ENCODE data around the gene FIG4.

DNA sequence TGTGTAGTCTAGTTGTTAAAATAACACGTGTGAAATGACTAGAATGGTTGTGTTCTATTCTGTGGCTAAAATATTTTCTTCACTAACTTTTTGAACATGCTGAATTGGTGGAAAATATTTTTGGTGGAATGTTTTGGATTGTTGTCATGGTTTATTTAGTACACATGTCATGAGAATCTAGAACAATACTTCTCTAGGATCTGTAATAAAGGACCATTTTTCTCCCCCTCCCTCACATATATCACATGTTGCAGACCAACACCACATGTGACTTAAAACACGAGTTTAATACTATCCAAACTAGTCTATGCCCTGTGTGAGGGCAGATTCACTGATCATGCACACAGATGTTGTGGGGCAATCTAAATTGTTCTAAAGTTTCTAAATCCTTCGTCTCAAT lies 29.2 kb downstream of the FIG4 start:
- TF ChIP-seq, protein P1, sequence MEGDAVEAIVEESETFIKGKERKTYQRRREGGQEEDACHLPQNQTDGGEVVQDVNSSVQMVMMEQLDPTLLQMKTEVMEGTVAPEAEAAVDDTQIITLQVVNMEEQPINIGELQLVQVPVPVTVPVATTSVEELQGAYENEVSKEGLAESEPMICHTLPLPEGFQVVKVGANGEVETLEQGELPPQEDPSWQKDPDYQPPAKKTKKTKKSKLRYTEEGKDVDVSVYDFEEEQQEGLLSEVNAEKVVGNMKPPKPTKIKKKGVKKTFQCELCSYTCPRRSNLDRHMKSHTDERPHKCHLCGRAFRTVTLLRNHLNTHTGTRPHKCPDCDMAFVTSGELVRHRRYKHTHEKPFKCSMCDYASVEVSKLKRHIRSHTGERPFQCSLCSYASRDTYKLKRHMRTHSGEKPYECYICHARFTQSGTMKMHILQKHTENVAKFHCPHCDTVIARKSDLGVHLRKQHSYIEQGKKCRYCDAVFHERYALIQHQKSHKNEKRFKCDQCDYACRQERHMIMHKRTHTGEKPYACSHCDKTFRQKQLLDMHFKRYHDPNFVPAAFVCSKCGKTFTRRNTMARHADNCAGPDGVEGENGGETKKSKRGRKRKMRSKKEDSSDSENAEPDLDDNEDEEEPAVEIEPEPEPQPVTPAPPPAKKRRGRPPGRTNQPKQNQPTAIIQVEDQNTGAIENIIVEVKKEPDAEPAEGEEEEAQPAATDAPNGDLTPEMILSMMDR (IDR thresholded peaks at IDR 0.05) = no peak
- TF ChIP-seq POLR2A (IDR thresholded peaks at IDR 0.05) = no peak

All from right lobe of liver (tissue), 4 donors.